ENCODE measurements around the gene SLC17A4. TPM values are rescaled to one million over a fixed set of nuclear protein-coding genes. Genes with fewer than 3 reads are reported as not detected.

SLC17A4 gene
- total and polyA plus RNA-seq, 2 donors (not counting 3 experiments of a cell fraction or from before 2014, with no cell fraction given), result not detected

GRCh38 chr6:25764611-25765010 is 10.1 kb downstream of the SLC17A4 start:
- Histone ChIP-seq H3K9me3 (replicated peaks; ENCODE audit: control insufficient read depth, insufficient read depth, low read length) (no peaks in the 10 kb centered on the region), H3K27ac (ENCODE audit: insufficient read depth, low read depth, low read length) (no peak overlapping the region), H3K4me1 (ENCODE audit: control insufficient read depth, extremely low read depth, insufficient read depth, low read length) (no peaks in the 10 kb centered on the region), H3K9ac (replicated peaks; ENCODE audit: extremely low read depth, insufficient read depth, low read length) (no peak overlapping the region), H3K27me3 (ENCODE audit: control insufficient read depth in 2 of 2, insufficient read depth in 2 of 2, low read length in 2 of 2) (peaks cover 0 to 8% of the 10 kb centered on the region in 2 experiments), H3K36me3 (ENCODE audit: control insufficient read depth in 2 of 2, extremely low read depth in 1 of 2, insufficient read depth in 2 of 2, low read length in 2 of 2) (no peaks in the 10 kb centered on the region), H3K4me3 (replicated peaks in 1 of 3; ENCODE audit: insufficient read depth in 1 of 3, low read depth in 1 of 3, low read length in 3 of 3) (no peak overlapping the region), H2AFZ (ENCODE audit: low read depth, low read length) (no peak overlapping the region), H3K4me2 (ENCODE audit: insufficient read depth, low read length) (no peak overlapping the region), H3K9me1 (replicated peaks; ENCODE audit: control insufficient read depth, extremely low read depth, insufficient read depth, low read length) (no peaks in the 10 kb centered on the region), H3K79me2 (ENCODE audit: control insufficient read depth, insufficient read depth, low read length) (no peaks in the 10 kb centered on the region), H4K20me1 (replicated peaks; ENCODE audit: control insufficient read depth, extremely low read depth, insufficient read depth, low read length) (no peaks in the 10 kb centered on the region)
- ChIA-PET POLR2A (no interaction called here), CTCF (interaction anchor here (1.2 to 1.3 kb wide), 2 partner anchors 10 to 44 kb away, joined by 3 read pairs; partner anchors contain the start of gene SLC17A4)
- no TSS peak for BruUV-seq (replicated peaks)
- dilution Hi-C loops (cut with MboI; ENCODE audit: extremely low pct_ligation_motif_present, low sequenced_read_pairs) (no loop called here), intact Hi-C loops (cut with micrococcal nuclease) (no loop called here)
- FAIRE-seq (no peak), DNase-seq (ENCODE audit: low read depth, low spot score) (no peak)
- TF ChIP-seq FOS (IDR thresholded peaks at IDR 0.05; ENCODE audit: borderline replicate concordance, insufficient read depth, low read length) (no peak), MAX (IDR thresholded peaks at IDR 0.05; ENCODE audit: insufficient read depth, insufficient read length) (no peak), MYC (IDR thresholded peaks at IDR 0.05; ENCODE audit: low read depth, low read length) (no peak), POLR2A (IDR thresholded peaks at IDR 0.05; ENCODE audit: low read depth, low read length) (no peak), GATA2 (IDR thresholded peaks at IDR 0.05; ENCODE audit: insufficient read depth, insufficient read length, low read depth, low read length) (no peak), EZH2 (IDR thresholded peaks at IDR 0.05; ENCODE audit: borderline replicate concordance, low read depth, low read length, severe bottlenecking) (no peak), JUN (IDR thresholded peaks at IDR 0.05; ENCODE audit: borderline replicate concordance, insufficient read depth, insufficient read length, low read depth) (no peak), CTCF (IDR thresholded peaks at IDR 0.05; ENCODE audit: extremely low read depth in 1 of 2, insufficient read depth in 1 of 2, low read depth in 1 of 2, low read length in 2 of 2) (no peak), POLR2AphosphoS5 (IDR thresholded peaks at IDR 0.05; ENCODE audit: insufficient read depth, low read depth, low read length) (no peak)
